ENCODE data around the gene DGKI. TPM values are rescaled to one million over a fixed set of nuclear protein-coding genes. Genes with fewer than 3 reads are reported as not detected.
"Not testable (repeated sequence)": the region's sequence is repeated elsewhere in the genome, so short reads cannot be mapped to it uniquely, and the experiment has no call there.

The DGKI gene
- total and polyA plus RNA-seq, 10 donors: 0.03 to 1.0 (median 0.45) TPM

DNA sequence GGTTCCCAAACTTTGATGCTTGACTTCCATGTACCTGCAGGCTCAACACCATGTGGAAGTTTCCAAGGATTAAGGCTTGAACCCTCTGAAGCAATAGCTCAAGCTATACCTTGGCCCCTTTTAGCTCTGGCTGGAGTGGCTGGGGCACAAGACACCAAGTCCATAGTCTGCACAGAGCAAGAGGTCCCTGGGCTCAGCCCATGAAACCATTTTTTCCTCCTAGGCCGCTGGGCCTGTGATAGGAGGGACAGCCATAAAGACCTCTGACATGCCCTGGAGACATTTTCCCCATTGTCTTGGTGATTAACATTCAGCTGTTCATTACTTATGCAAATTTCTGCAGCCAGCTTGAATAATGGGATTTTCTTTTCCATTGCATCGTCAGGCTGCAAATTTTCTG is 14.4 kb downstream of the DGKI start:
- H3K27me3 ChIP-seq (replicated peaks in 1 of 7): no peaks in the 10 kb centered on the region
- no peak overlapping the region for H3K4me3 ChIP-seq
- no peak overlapping the region for H3K27ac ChIP-seq
- H3K9me3 ChIP-seq: peaks cover 0 to 28% (median 24%) of the 10 kb centered on the region in 8 donors
- TF ChIP-seq POLR2A (IDR thresholded peaks at IDR 0.05) (no peak), POLR2AphosphoS5 (IDR thresholded peaks at IDR 0.05) (no peak)
- TF ChIP-seq, protein P1, sequence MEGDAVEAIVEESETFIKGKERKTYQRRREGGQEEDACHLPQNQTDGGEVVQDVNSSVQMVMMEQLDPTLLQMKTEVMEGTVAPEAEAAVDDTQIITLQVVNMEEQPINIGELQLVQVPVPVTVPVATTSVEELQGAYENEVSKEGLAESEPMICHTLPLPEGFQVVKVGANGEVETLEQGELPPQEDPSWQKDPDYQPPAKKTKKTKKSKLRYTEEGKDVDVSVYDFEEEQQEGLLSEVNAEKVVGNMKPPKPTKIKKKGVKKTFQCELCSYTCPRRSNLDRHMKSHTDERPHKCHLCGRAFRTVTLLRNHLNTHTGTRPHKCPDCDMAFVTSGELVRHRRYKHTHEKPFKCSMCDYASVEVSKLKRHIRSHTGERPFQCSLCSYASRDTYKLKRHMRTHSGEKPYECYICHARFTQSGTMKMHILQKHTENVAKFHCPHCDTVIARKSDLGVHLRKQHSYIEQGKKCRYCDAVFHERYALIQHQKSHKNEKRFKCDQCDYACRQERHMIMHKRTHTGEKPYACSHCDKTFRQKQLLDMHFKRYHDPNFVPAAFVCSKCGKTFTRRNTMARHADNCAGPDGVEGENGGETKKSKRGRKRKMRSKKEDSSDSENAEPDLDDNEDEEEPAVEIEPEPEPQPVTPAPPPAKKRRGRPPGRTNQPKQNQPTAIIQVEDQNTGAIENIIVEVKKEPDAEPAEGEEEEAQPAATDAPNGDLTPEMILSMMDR (IDR thresholded peaks at IDR 0.05 in 8 of 11, conservative IDR thresholded peaks at IDR 0.05 in 3 of 11): no peak
- no peaks in the 10 kb centered on the region for H3K4me1 ChIP-seq
- no peaks in the 10 kb centered on the region for H3K36me3 ChIP-seq
- intact Hi-C loops (cut with DNase I; ENCODE audit: low total_unique reads): no loop called here
- no peak for DNase-seq
- 82 to 93% (median 89%) methylated on average over 2 of the region's 2 CpGs for WGBS, 5 donors

GRCh38 chr7:137831555-137831954 is 15.2 kb downstream of the DGKI start:
- H3K27me3 ChIP-seq (replicated peaks in 1 of 7); H3K36me3 ChIP-seq; intact Hi-C loops (cut with DNase I; ENCODE audit: low total_unique reads); H3K4me1 ChIP-seq; DNase-seq; H3K27ac ChIP-seq; H3K4me3 ChIP-seq: not testable (repeated sequence)
- H3K9me3 ChIP-seq: peaks cover 0 to 28% (median 24%) of the 10 kb centered on the region in 8 donors
- whole genome bisulfite sequencing, 5 donors: 84 to 100% (median 92%) methylated on average over 1 of the region's 1 CpG

- H3K9me3 ChIP-seq: peaks cover 0 to 28% (median 24%) of the 10 kb centered on the region in 8 donors
- intact Hi-C loops (cut with DNase I; ENCODE audit: low total_unique reads): no loop called here
- no peak for DNase-seq
- no peak overlapping the region for H3K4me3 ChIP-seq
- H3K36me3 ChIP-seq: no peaks in the 10 kb centered on the region
- H3K27me3 ChIP-seq (replicated peaks in 1 of 7): no peaks in the 10 kb centered on the region
- no peaks in the 10 kb centered on the region for H3K4me1 ChIP-seq
- no peak for TF ChIP-seq POLR2A (IDR thresholded peaks at IDR 0.05)
- TF ChIP-seq, protein P1 (IDR thresholded peaks at IDR 0.05 in 8 of 11, conservative IDR thresholded peaks at IDR 0.05 in 3 of 11): no peak
- TF ChIP-seq POLR2AphosphoS5 (IDR thresholded peaks at IDR 0.05): no peak
- H3K27ac ChIP-seq: no peak overlapping the region
- 66 to 82% (median 79%) methylated on average over 7 of the region's 7 CpGs for WGBS, 5 donors
Observed at GRCh38 chr7:137829337-137829992, 17.3 kb downstream of the DGKI start.

DNA sequence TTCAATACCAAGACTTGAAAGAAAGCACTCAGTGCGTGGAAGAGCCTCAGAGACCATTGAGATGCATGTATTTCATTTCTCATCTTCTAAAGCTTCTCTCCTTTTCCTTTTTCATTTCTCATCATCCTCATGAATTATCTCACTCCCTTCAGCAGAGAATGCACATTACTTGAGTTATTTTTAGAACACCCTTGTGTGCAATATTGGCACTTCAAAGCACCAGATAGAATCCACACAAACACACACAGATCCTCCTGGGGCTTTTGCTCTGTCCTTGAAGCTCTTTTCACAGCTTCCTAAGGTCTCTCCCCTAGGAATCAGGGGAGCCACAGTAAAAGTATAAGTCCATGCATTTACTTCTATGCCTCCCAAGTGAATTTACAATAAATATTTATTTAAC is 18.3 kb downstream of the DGKI start:
- H3K4me3 ChIP-seq: no peak overlapping the region
- no peaks in the 10 kb centered on the region for H3K27me3 ChIP-seq (replicated peaks in 1 of 7)
- H3K27ac ChIP-seq: no peak overlapping the region
- no peak for DNase-seq
- TF ChIP-seq, protein P1 (IDR thresholded peaks at IDR 0.05 in 8 of 11, conservative IDR thresholded peaks at IDR 0.05 in 3 of 11): no peak
- no peak for TF ChIP-seq POLR2A (IDR thresholded peaks at IDR 0.05)
- no peaks in the 10 kb centered on the region for H3K36me3 ChIP-seq
- WGBS, 5 donors: 62 to 89% (median 79%) methylated on average over 1 of the region's 1 CpG
- H3K9me3 ChIP-seq: peaks cover 0 to 24% (median 19%) of the 10 kb centered on the region in 8 donors
- intact Hi-C loops (cut with DNase I; ENCODE audit: low total_unique reads): no loop called here
- H3K4me1 ChIP-seq: no peaks in the 10 kb centered on the region

Data from spleen (tissue), 11 donors.